Liver (tissue), 3 donors: Measurements from ENCODE around the gene NAIF1.

Experiments
- ATF3 ChIP-seq: IDR thresholded peaks from 2 replicates; pipeline ENCODE4 v1.6.1; 2016; ENCODE audit warnings: antibody characterized with exemption
- CTCF ChIP-seq: fragments of 150-350 bp; IDR thresholded peaks from 2 replicates; pipeline ENCODE4 v1.5.1; 2017; ENCODE audit warnings: improper control_type of control experiment, low read depth, low read length; ENCODE audit not compliant: missing input control
- FOXA1 ChIP-seq: IDR thresholded peaks from 2 replicates; pipeline ENCODE4 v1.6.1; 2016; ENCODE audit warnings: antibody characterized with exemption
- JUND ChIP-seq, 2 donors: IDR thresholded peaks; 2 replicates each; pipeline ENCODE4 v1.6.1; 2016; ENCODE audit warnings: antibody characterized with exemption in 2 of 2
- MAX ChIP-seq: IDR thresholded peaks from 2 replicates; pipeline ENCODE4 v1.6.1; 2016; ENCODE audit warnings: antibody characterized with exemption
- RAD21 ChIP-seq, 2 donors: IDR thresholded peaks; 2 replicates each; pipeline ENCODE4 v1.6.1; 2016; ENCODE audit warnings: antibody characterized with exemption in 2 of 2, mild to moderate bottlenecking in 2 of 2
- REST ChIP-seq: IDR thresholded peaks from 2 replicates; pipeline ENCODE4 v1.6.1; 2016; ENCODE audit warnings: antibody characterized with exemption, mild to moderate bottlenecking
- RXRA ChIP-seq, 2 donors: IDR thresholded peaks; 2 replicates each; pipeline ENCODE4 v1.6.1; 2017 to 2018; ENCODE audit warnings: antibody characterized with exemption in 2 of 2, mild to moderate bottlenecking in 1 of 2
- SP1 ChIP-seq: IDR thresholded peaks from 2 replicates; pipeline ENCODE4 v1.6.1; 2018; ENCODE audit warnings: antibody characterized with exemption, mild to moderate bottlenecking
- TAF1 ChIP-seq: conservative IDR thresholded peaks from 2 replicates; pipeline ENCODE4 v1.6.1; 2016; ENCODE audit warnings: antibody characterized with exemption, mild to moderate bottlenecking
- YY1 ChIP-seq: IDR thresholded peaks from 2 replicates; pipeline ENCODE4 v1.6.1; 2016; ENCODE audit warnings: antibody characterized with exemption, mild to moderate bottlenecking
- donor health status: healthy.
- donor health status: healthy.

GRCh38 chr9:128089299-128089698 is 22.2 kb upstream of the NAIF1 start:
- TF ChIP-seq CTCF: no peak
- no peak for TF ChIP-seq MAX
- TF ChIP-seq REST: no peak
- no peak for TF ChIP-seq JUND (IDR thresholded peaks at IDR 0.05)
- no peak for TF ChIP-seq RAD21 (IDR thresholded peaks at IDR 0.05)
- no peak for TF ChIP-seq TAF1
- no peak for TF ChIP-seq SP1
- TF ChIP-seq YY1: no peak
- TF ChIP-seq FOXA1: no peak
- no peak for TF ChIP-seq RXRA (IDR thresholded peaks at IDR 0.05)
- TF ChIP-seq ATF3: no peak
